Caco-2 (cell line): ENCODE measurements around the gene SMS. TPM values are rescaled to one million over a fixed set of nuclear protein-coding genes. Genes with fewer than 3 reads are reported as not detected.

ENCODE experiments used
- BruUV-seq: library from RNA; stranded (reverse); fragments of 400-500 nt; replicated peaks from 2 replicates; lab custom pipeline; 2021; lab: Mats Ljungman, UMichigan
- CTCF ChIA-PET: fragments of 300-600 bp; sonication (Branson Sonifier 250); formaldehyde crosslinking; loops from one replicate; lab custom pipeline; 2022; ENCODE audit warnings: antibody characterized with exemption; lab: Charles Lee
- POLR2A ChIA-PET: fragments of 300-600 bp; sonication (Branson Sonifier 250); formaldehyde crosslinking; loops from one replicate; lab custom pipeline; 2022; ENCODE audit warnings: antibody characterized with exemption; lab: Charles Lee
- DNase-seq, 2 experiments: peaks; one replicate each; pipeline versions ENCODE4 v3.0.0 to v3.0.0-alpha.2; 2020 to 2022
- H3K27me3 ChIP-seq: replicated peaks from 2 replicates; pipeline ENCODE4 v1.6.0; 2011; ENCODE audit warnings: low read length; ENCODE audit not compliant: control insufficient read depth, insufficient read depth
- H3K36me3 ChIP-seq: 2 replicates; pipeline ENCODE4 v1.5.1; 2011; ENCODE audit warnings: low read length; ENCODE audit not compliant: control insufficient read depth, insufficient read depth
- H3K4me1 ChIP-seq: fragments of 250-450 bp; sonication (Bioruptor Pico); 2 replicates; pipeline ENCODE4 v1.5.1; 2020; ENCODE audit warnings: mild to moderate bottlenecking
- H3K4me3 ChIP-seq: 2 replicates; pipeline ENCODE4 v1.5.1; 2011; ENCODE audit warnings: low read depth, mild to moderate bottlenecking, control low read depth, low read length
- H3K9me3 ChIP-seq: fragments of 250-450 bp; sonication (Bioruptor Pico); 2 replicates; pipeline ENCODE4 v1.5.1; 2020; ENCODE audit warnings: mild to moderate bottlenecking, moderate library complexity
- H3K27ac Mint-ChIP-seq: one replicate; pipeline ENCODE4 v1.8.0; 2022; ENCODE audit warnings: mixed read lengths; ENCODE audit not compliant: unreplicated experiment
- H3K27me3 Mint-ChIP-seq: one replicate; pipeline ENCODE4 v1.8.0; 2022; ENCODE audit warnings: mixed read lengths; ENCODE audit not compliant: insufficient read depth, unreplicated experiment
- H3K36me3 Mint-ChIP-seq: one replicate; pipeline ENCODE4 v1.8.0; 2022; ENCODE audit warnings: mild to moderate bottlenecking, mixed read lengths; ENCODE audit not compliant: insufficient read depth, unreplicated experiment
- H3K4me1 Mint-ChIP-seq: one replicate; pipeline ENCODE4 v1.8.0; 2022; ENCODE audit warnings: low read depth, mixed read lengths; ENCODE audit not compliant: unreplicated experiment
- H3K4me3 Mint-ChIP-seq: one replicate; pipeline ENCODE4 v1.8.0; 2022; ENCODE audit warnings: mild to moderate bottlenecking, moderate library complexity, mixed read lengths; ENCODE audit not compliant: unreplicated experiment
- H3K9me3 Mint-ChIP-seq: one replicate; pipeline ENCODE4 v1.8.0; 2022; ENCODE audit warnings: mixed read lengths; ENCODE audit not compliant: unreplicated experiment
- intact Hi-C: fragments of 100-400 bp; cut with micrococcal nuclease; formaldehyde crosslinking; loops from one replicate; pipeline ENCODE4 v1.10.0; 2022; ENCODE audit not compliant: unreplicated experiment
- total RNA-seq: library from RNA; stranded (reverse); gene quantifications from 2 replicates; pipeline ENCODE4 v1.2.3, GENCODE V29; 2022
- TF ChIP-seq, protein P1 (sequence below), 2 experiments: fragments of 200-600 bp in 1 of 2; IDR thresholded peaks; 1 replicate in 1 of 2; 2 replicates in 1 of 2; pipeline versions ENCODE4 v1.5.1 to v1.8.0; 2011 to 2022; ENCODE audit warnings: antibody characterized with exemption in 1 of 2, control low read depth in 1 of 2, inconsistent platforms in 1 of 2, low read depth in 1 of 2, low read length in 1 of 2, mild to moderate bottlenecking in 1 of 2, moderate library complexity in 1 of 2; ENCODE audit not compliant: insufficient read depth in 1 of 2, severe bottlenecking in 1 of 2, unreplicated experiment in 1 of 2

SMS gene
- total RNA-seq, 1 experiment from 2014 or later, result 158 TPM

DNA sequence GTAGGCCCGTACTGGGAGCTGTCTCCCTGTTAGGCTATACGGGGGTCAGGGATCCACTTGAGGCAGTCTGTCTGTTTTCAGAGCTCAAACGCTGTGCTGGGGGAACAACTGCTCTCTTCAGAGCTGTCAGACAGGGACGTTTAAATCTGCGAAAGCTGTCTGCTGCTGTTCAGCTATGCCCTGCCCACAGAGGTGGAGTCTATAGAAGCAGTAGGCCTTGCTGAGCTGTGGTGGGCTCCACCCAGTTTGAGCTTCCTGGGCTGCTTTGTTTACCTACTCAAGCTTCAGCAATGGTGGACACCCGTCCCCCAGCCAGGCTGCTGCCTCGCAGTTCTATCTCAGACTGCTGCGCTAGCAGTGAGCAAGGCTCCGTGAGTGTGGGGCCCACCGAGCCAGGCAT, 64.4 kb downstream of the SMS start:
- Histone ChIP-seq H3K9me3 (no peaks in the 10 kb centered on the region), H3K4me1 (no peaks in the 10 kb centered on the region), H3K4me3 (no peak overlapping the region), H3K27me3 (no peaks in the 10 kb centered on the region), H3K36me3 (no peaks in the 10 kb centered on the region)
- intact Hi-C loops, result no loop called here
- Mint-ChIP-seq H3K4me3 (no peak overlapping the region), H3K4me1 (no peaks in the 10 kb centered on the region), H3K27me3 (no peaks in the 10 kb centered on the region), H3K36me3 (peaks cover 52% of the 10 kb centered on the region), H3K9me3 (no peaks in the 10 kb centered on the region), H3K27ac (no peak overlapping the region)
- no TSS peak for BruUV-seq
- DNase-seq, result no peak
- ChIA-PET POLR2A (no interaction called here), CTCF (no interaction called here)
- TF ChIP-seq, protein P1, sequence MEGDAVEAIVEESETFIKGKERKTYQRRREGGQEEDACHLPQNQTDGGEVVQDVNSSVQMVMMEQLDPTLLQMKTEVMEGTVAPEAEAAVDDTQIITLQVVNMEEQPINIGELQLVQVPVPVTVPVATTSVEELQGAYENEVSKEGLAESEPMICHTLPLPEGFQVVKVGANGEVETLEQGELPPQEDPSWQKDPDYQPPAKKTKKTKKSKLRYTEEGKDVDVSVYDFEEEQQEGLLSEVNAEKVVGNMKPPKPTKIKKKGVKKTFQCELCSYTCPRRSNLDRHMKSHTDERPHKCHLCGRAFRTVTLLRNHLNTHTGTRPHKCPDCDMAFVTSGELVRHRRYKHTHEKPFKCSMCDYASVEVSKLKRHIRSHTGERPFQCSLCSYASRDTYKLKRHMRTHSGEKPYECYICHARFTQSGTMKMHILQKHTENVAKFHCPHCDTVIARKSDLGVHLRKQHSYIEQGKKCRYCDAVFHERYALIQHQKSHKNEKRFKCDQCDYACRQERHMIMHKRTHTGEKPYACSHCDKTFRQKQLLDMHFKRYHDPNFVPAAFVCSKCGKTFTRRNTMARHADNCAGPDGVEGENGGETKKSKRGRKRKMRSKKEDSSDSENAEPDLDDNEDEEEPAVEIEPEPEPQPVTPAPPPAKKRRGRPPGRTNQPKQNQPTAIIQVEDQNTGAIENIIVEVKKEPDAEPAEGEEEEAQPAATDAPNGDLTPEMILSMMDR (IDR thresholded peaks at IDR 0.05; ENCODE audit: insufficient read depth in 1 of 2, low read depth in 1 of 2, low read length in 1 of 2, severe bottlenecking in 1 of 2, unreplicated experiment in 1 of 2), result no peak

DNA sequence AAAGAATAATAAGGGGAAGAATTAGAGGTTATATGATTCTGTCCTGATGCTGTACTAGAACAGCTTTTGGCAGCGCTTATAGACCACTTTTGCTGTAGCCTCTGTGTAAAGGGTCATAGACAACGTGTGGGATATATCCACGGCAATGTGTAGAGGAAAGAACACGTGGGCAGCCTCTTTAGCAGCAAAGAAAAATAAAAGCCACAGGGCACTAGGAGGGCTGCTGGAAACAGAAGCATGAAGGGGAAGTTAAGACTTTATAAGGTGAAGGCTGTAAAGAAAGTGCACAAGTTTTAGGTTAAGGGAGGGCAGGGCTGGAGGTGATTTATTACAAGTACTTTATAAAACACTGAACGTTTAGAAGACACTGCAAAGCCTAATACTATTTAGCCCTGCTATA, 71.5 kb downstream of the SMS start:
- Mint-ChIP-seq H3K27me3 (no peaks in the 10 kb centered on the region), H3K9me3 (no peaks in the 10 kb centered on the region), H3K4me3 (no peak overlapping the region), H3K4me1 (no peaks in the 10 kb centered on the region), H3K36me3 (peaks cover 18% of the 10 kb centered on the region), H3K27ac (no peak overlapping the region)
- Histone ChIP-seq H3K27me3 (no peaks in the 10 kb centered on the region), H3K36me3 (no peaks in the 10 kb centered on the region), H3K4me1 (no peaks in the 10 kb centered on the region), H3K4me3 (no peak overlapping the region), H3K9me3 (no peaks in the 10 kb centered on the region)
- DNase-seq, result no peak
- ChIA-PET CTCF (no interaction called here), POLR2A (no interaction called here)
- TF ChIP-seq, protein P1 (IDR thresholded peaks at IDR 0.05; ENCODE audit: insufficient read depth in 1 of 2, low read depth in 1 of 2, low read length in 1 of 2, severe bottlenecking in 1 of 2, unreplicated experiment in 1 of 2), result no peak
- intact Hi-C loops, result no loop called here
- no TSS peak for BruUV-seq

DNA sequence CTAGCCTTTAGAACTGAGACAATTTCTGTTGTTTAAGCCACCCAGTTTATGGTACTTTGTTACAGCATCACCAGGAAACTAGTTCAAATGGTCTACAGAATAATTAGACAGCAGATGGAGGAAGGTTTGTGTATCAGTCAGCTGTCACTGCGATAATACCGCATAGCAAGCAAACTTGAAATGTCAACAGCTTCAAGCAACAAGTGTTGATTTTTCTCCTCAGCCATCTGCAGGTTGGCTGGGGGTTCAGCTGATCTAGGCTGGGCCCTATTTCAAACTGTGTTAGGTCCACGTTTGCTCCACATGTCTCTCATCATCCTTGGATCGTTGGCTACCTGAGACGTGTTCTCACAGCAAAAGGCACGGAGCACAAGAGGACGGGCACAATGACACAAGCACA, 72.4 kb downstream of the SMS start:
- no peaks in the 10 kb centered on the region for H3K4me1 ChIP-seq
- H3K36me3 Mint-ChIP-seq, result peaks cover 16% of the 10 kb centered on the region
- no peaks in the 10 kb centered on the region for H3K27me3 ChIP-seq
- no peak for DNase-seq
- no peak overlapping the region for H3K27ac Mint-ChIP-seq
- H3K9me3 ChIP-seq, result no peaks in the 10 kb centered on the region
- intact Hi-C loops, result no loop called here
- H3K4me1 Mint-ChIP-seq, result no peaks in the 10 kb centered on the region
- no TSS peak for BruUV-seq
- no peaks in the 10 kb centered on the region for H3K36me3 ChIP-seq
- TF ChIP-seq, protein P1 (IDR thresholded peaks at IDR 0.05; ENCODE audit: insufficient read depth in 1 of 2, low read depth in 1 of 2, low read length in 1 of 2, severe bottlenecking in 1 of 2, unreplicated experiment in 1 of 2), result no peak
- no peak overlapping the region for H3K4me3 ChIP-seq
- POLR2A ChIA-PET, result no interaction called here
- CTCF ChIA-PET, result no interaction called here
- no peaks in the 10 kb centered on the region for H3K9me3 Mint-ChIP-seq
- H3K4me3 Mint-ChIP-seq, result no peak overlapping the region
- no peaks in the 10 kb centered on the region for H3K27me3 Mint-ChIP-seq
